Measurements from ENCODE around the gene DOCK3.
A peak's percentile ranks its signal among the peaks of the same experiment; 100 is the strongest.
"Not testable (repeated sequence)": the region's sequence is repeated elsewhere in the genome, so short reads cannot be mapped to it uniquely, and the experiment has no call there.

DOCK3 gene

GRCh38 chr3:51340013-51340829, 665.5 kb downstream of the DOCK3 start:
- no peak for DNase-seq

GRCh38 chr3:51340989-51341636, 666.4 kb downstream of the DOCK3 start:
- no peak for DNase-seq

- DNase-seq: no peak
Measured at GRCh38 chr3:51343918-51344687, 669.4 kb downstream of the DOCK3 start.

GRCh38 chr3:51350751-51351150, 676.0 kb downstream of the DOCK3 start:
- DNase-seq: no peak

GRCh38 chr3:51353131-51353530, 678.4 kb downstream of the DOCK3 start:
- DNase-seq: no peak

GRCh38 chr3:51353691-51354090, 679.0 kb downstream of the DOCK3 start:
- no peak for DNase-seq

- DNase-seq: no peak
Measured at GRCh38 chr3:51354172-51354571, 679.4 kb downstream of the DOCK3 start.

GRCh38 chr3:51354731-51355615, 680.2 kb downstream of the DOCK3 start:
- DNase-seq: no peak

GRCh38 chr3:51355891-51356578, 681.3 kb downstream of the DOCK3 start:
- no peak for DNase-seq

GRCh38 chr3:51357856-51358255, 683.1 kb downstream of the DOCK3 start:
- DNase-seq: no peak

- DNase-seq: no peak
Measured at GRCh38 chr3:51358981-51359380, 684.3 kb downstream of the DOCK3 start.

GRCh38 chr3:51360806-51361205, 686.1 kb downstream of the DOCK3 start:
- no peak for DNase-seq

- DNase-seq: no peak
Measured at GRCh38 chr3:51361746-51362145, 687.0 kb downstream of the DOCK3 start.

GRCh38 chr3:51362476-51362875, 687.7 kb downstream of the DOCK3 start:
- DNase-seq: no peak

- not testable (repeated sequence) for DNase-seq
Measured at GRCh38 chr3:51368276-51368675, 693.5 kb downstream of the DOCK3 start.

GRCh38 chr3:51371943-51372557, 697.3 kb downstream of the DOCK3 start:
- peak; percentile 56 to 63 for DNase-seq

- no peak for DNase-seq
Measured at GRCh38 chr3:51373658-51374421, 699.1 kb downstream of the DOCK3 start.

- no peak for DNase-seq
Measured at GRCh38 chr3:51374456-51374855, 699.7 kb downstream of the DOCK3 start.

GRCh38 chr3:51375136-51375535, 700.4 kb downstream of the DOCK3 start:
- DNase-seq: no peak

GRCh38 chr3:51375571-51375970, 700.8 kb downstream of the DOCK3 start:
- DNase-seq: no peak

- no peak for DNase-seq
Measured at GRCh38 chr3:51378065-51378464, 703.3 kb downstream of the DOCK3 start.
